GM23338 (cell line): ENCODE results near the gene SV2C. TPM values are rescaled to one million over a fixed set of nuclear protein-coding genes. Genes with fewer than 3 reads are reported as not detected.

Experiments
- ATAC-seq: fragments of 200-7000 bp; cut with Tn5 transposase; 3 replicates; pipeline ENCODE4 v1.9.1; 2020
- DNase-seq: peaks from one replicate; pipeline ENCODE4 v3.0.0-alpha.2; 2015; ENCODE audit warnings: low spot score
- H2AFZ ChIP-seq: fragments of 200-600 bp; sonication (generic); 2 replicates; pipeline ENCODE4 v1.8.0; 2016; ENCODE audit warnings: antibody characterized with exemption, mild to moderate bottlenecking, moderate library complexity
- H3F3A ChIP-seq: fragments of 200-600 bp; sonication (generic); replicated peaks from 2 replicates; pipeline ENCODE4 v1.8.0; 2017; ENCODE audit warnings: antibody characterized with exemption, mixed run types, low read depth
- H3K27ac ChIP-seq: fragments of 200-600 bp; sonication (generic); 2 replicates; pipeline ENCODE4 v1.6.1; 2016; ENCODE audit warnings: low read depth
- H3K27me3 ChIP-seq: fragments of 200-600 bp; sonication (generic); 2 replicates; pipeline ENCODE4 v1.8.0; 2016; ENCODE audit warnings: mild to moderate bottlenecking, mixed run types, moderate library complexity; ENCODE audit not compliant: insufficient read depth
- H3K36me3 ChIP-seq: fragments of 200-600 bp; sonication (generic); 2 replicates; pipeline ENCODE4 v1.8.0; 2016; ENCODE audit warnings: mild to moderate bottlenecking; ENCODE audit not compliant: insufficient read depth
- H3K4me1 ChIP-seq: fragments of 200-600 bp; sonication (generic); 2 replicates; pipeline ENCODE4 v1.8.0; 2016; ENCODE audit warnings: mild to moderate bottlenecking, moderate library complexity; ENCODE audit not compliant: insufficient read depth
- H3K4me2 ChIP-seq: fragments of 200-600 bp; sonication (generic); 2 replicates; pipeline ENCODE4 v1.7.1; 2017; ENCODE audit warnings: mixed run types
- H3K4me3 ChIP-seq: fragments of 200-600 bp; sonication (generic); 2 replicates; pipeline ENCODE4 v1.6.1; 2016; ENCODE audit warnings: mixed run types
- H3K79me2 ChIP-seq: fragments of 200-600 bp; sonication (generic); replicated peaks from 2 replicates; pipeline ENCODE4 v1.8.0; 2017; ENCODE audit warnings: mild to moderate bottlenecking; ENCODE audit not compliant: insufficient read depth
- H3K9me2 ChIP-seq: fragments of 200-600 bp; sonication (generic); 2 replicates; pipeline ENCODE4 v1.8.0; 2017; ENCODE audit not compliant: insufficient read depth
- H4K20me1 ChIP-seq: fragments of 200-600 bp; sonication (generic); replicated peaks from 2 replicates; pipeline ENCODE4 v1.8.0; 2017; ENCODE audit warnings: mild to moderate bottlenecking; ENCODE audit not compliant: insufficient read depth
- H3K27ac Mint-ChIP-seq: 2 replicates; pipeline ENCODE4 v1.8.0; 2020; ENCODE audit warnings: inconsistent platforms, mild to moderate bottlenecking, moderate library complexity, mixed read lengths
- H3K27me3 Mint-ChIP-seq: 3 replicates; pipeline ENCODE4 v1.8.0; 2022; ENCODE audit warnings: low read depth, mild to moderate bottlenecking, moderate library complexity, mixed read lengths, inconsistent platforms; ENCODE audit not compliant: insufficient read depth, poor library complexity
- H3K36me3 Mint-ChIP-seq: 3 replicates; pipeline ENCODE4 v1.8.0; 2021; ENCODE audit warnings: low read depth, mild to moderate bottlenecking, inconsistent platforms, moderate library complexity, mixed read lengths
- H3K4me1 Mint-ChIP-seq: 3 replicates; pipeline ENCODE4 v1.8.0; 2020; ENCODE audit warnings: mild to moderate bottlenecking, inconsistent platforms, mixed read lengths
- H3K4me3 Mint-ChIP-seq: 3 replicates; pipeline ENCODE4 v1.8.0; 2021; ENCODE audit warnings: moderate library complexity, mild to moderate bottlenecking, inconsistent platforms, mixed read lengths
- H3K9me3 Mint-ChIP-seq: 3 replicates; pipeline ENCODE4 v1.8.0; 2020; ENCODE audit warnings: moderate library complexity, mild to moderate bottlenecking, inconsistent platforms, mixed read lengths
- EZH2 ChIP-seq: fragments of 200-600 bp; sonication (generic); IDR thresholded peaks from one replicate; pipeline ENCODE4 v1.8.0; 2017; ENCODE audit warnings: antibody characterized with exemption, mild to moderate bottlenecking, low read depth; ENCODE audit not compliant: unreplicated experiment
- EZH2phosphoT487 ChIP-seq: fragments of 200-600 bp; sonication (generic); IDR thresholded peaks from one replicate; pipeline ENCODE4 v1.8.1; 2018; ENCODE audit warnings: antibody characterized with exemption; ENCODE audit not compliant: unreplicated experiment
- ZNF114 ChIP-seq: fragments of 250-450 bp; sonication (Bioruptor Pico); IDR thresholded peaks from 2 replicates; pipeline ENCODE4 v1.5.0; 2020; ENCODE audit warnings: mild to moderate bottlenecking, moderate library complexity
- ZNF331 ChIP-seq: fragments of 250-450 bp; sonication (Bioruptor Pico); IDR thresholded peaks from 2 replicates; pipeline ENCODE4 v1.5.0; 2020; ENCODE audit warnings: low read depth, mild to moderate bottlenecking, moderate library complexity
- ZNF462 ChIP-seq: fragments of 250-450 bp; sonication (Bioruptor Pico); IDR thresholded peaks from 2 replicates; pipeline ENCODE4 v1.5.0; 2020; ENCODE audit warnings: mild to moderate bottlenecking, moderate library complexity
- polyA plus RNA-seq: library from polyadenylated mRNA; unstranded; fragments of >200 nt; fragmentation: Nextera tagmentation; extraction: Ambion mirVana; gene quantifications from 2 replicates; pipeline ENCODE4 v1.2.1, GENCODE V29; 2016
- total RNA-seq: library from RNA; depleted of rRNA; stranded (reverse); fragments of >200 nt; shearing (Covaris generic); gene quantifications from 2 replicates; pipeline ENCODE4 v1.2.3, GENCODE V29; 2014

SV2C gene
- total and polyA plus RNA-seq, 2 experiments from 2014 or later: 0.05 to 0.07 TPM

GRCh38 chr5:76278261-76278789 lies 195.1 kb downstream of the SV2C start:
- Mint-ChIP-seq H3K9me3 (no peaks in the 10 kb centered on the region), H3K27me3 (peaks cover 3% of the 10 kb centered on the region), H3K36me3 (no peaks in the 10 kb centered on the region), H3K27ac (no peak overlapping the region), H3K4me3 (no peak overlapping the region), H3K4me1 (no peaks in the 10 kb centered on the region; the same call in 2 of the 3 replicates)
- no peak overlapping the region for H3K4me3 ChIP-seq
- H3K79me2 ChIP-seq: no peaks in the 10 kb centered on the region
- H3K4me2 ChIP-seq: no peak overlapping the region
- H3F3A ChIP-seq: no peaks in the 10 kb centered on the region
- no peak for TF ChIP-seq ZNF331
- H3K27ac ChIP-seq: no peak overlapping the region
- no peak for DNase-seq
- no peak overlapping the region for H2AFZ ChIP-seq
- no peaks in the 10 kb centered on the region for H4K20me1 ChIP-seq
- H3K4me1 ChIP-seq: no peaks in the 10 kb centered on the region
- H3K27me3 ChIP-seq: no peaks in the 10 kb centered on the region
- peaks cover 14% of the 10 kb centered on the region for H3K9me2 ChIP-seq
- ATAC-seq: no peak
- H3K36me3 ChIP-seq: no peaks in the 10 kb centered on the region

- Histone ChIP-seq H2AFZ (no peak overlapping the region), H3K27me3 (no peaks in the 10 kb centered on the region), H3K4me2 (no peak overlapping the region), H3K36me3 (no peaks in the 10 kb centered on the region), H3F3A (no peaks in the 10 kb centered on the region), H4K20me1 (no peaks in the 10 kb centered on the region), H3K4me3 (no peak overlapping the region), H3K27ac (no peak overlapping the region), H3K4me1 (no peaks in the 10 kb centered on the region), H3K79me2 (no peaks in the 10 kb centered on the region), H3K9me2 (peaks cover 20% of the 10 kb centered on the region)
- ATAC-seq: no peak
- Mint-ChIP-seq H3K9me3 (no peaks in the 10 kb centered on the region), H3K27me3 (peaks cover 2% of the 10 kb centered on the region), H3K4me3 (no peak overlapping the region), H3K4me1 (no peaks in the 10 kb centered on the region), H3K36me3 (no peaks in the 10 kb centered on the region), H3K27ac (no peak overlapping the region)
- TF ChIP-seq ZNF114 (CRISPR knock-in tag): no peak
- TF ChIP-seq ZNF462: no peak
- TF ChIP-seq EZH2phosphoT487: no peak
- no peak for TF ChIP-seq ZNF331
- no peak for TF ChIP-seq EZH2
- DNase-seq: no peak
Measured at GRCh38 chr5:76280494-76280893, 197.3 kb downstream of the SV2C start.
